ENCODE data around the gene RBM20.

GRCh38 chr10:110666673-110667072 lies 22.5 kb downstream of the RBM20 start:
- TF ChIP-seq CHD2 (IDR thresholded peaks at IDR 0.05; ENCODE audit: low read length, partially characterized antibody) (no peak), CBX2 (IDR thresholded peaks at IDR 0.05; ENCODE audit: borderline replicate concordance, low read depth) (no peak), CTCF (IDR thresholded peaks at IDR 0.05) (no peak), PHF8 (IDR thresholded peaks at IDR 0.05; ENCODE audit: borderline replicate concordance, low read depth) (no peak), MAFK (IDR thresholded peaks at IDR 0.05; ENCODE audit: partially characterized antibody) (no peak), HDAC2 (IDR thresholded peaks at IDR 0.05) (no peak), POLR2A (IDR thresholded peaks at IDR 0.05; ENCODE audit: low read length) (no peak), CEBPB (IDR thresholded peaks at IDR 0.05) (no peak), EP300 (IDR thresholded peaks at IDR 0.05) (no peak), ZFP36 (IDR thresholded peaks at IDR 0.05; ENCODE audit: borderline replicate concordance, partially characterized antibody) (no peak), TFCP2L1 (CRISPR knock-in tag; IDR thresholded peaks at IDR 0.05) (no peak), RFX5 (IDR thresholded peaks at IDR 0.05) (no peak)

Measured in A549 (cell line).